PC-9 (cell line): ENCODE results near the gene RBM39.

ENCODE experiments used
- CTCF ChIP-seq: fragments of 200-600 bp; sonication (generic); conservative IDR thresholded peaks from 2 replicates; pipeline ENCODE4 v1.6.1; 2017; ENCODE audit warnings: mixed run types, antibody characterized with exemption, mild to moderate bottlenecking, moderate library complexity
- EZH2 ChIP-seq: fragments of 200-600 bp; sonication (generic); IDR thresholded peaks from 2 replicates; pipeline ENCODE4 v1.8.0; 2017; ENCODE audit warnings: antibody characterized with exemption, low read depth

- TF ChIP-seq CTCF (no peak), EZH2 (no peak)
These were observed 14.3 kb upstream of the RBM39 start for GRCh38 chr20:35756404-35756803.
